Measurements from ENCODE around the gene SIK2. TPM values are rescaled to one million over a fixed set of nuclear protein-coding genes. Genes with fewer than 3 reads are reported as not detected.

Gene SIK2
- total RNA-seq, 1 donor from 2014 or later: 21.8 TPM

- H3K4me1 Mint-ChIP-seq: no peaks in the 10 kb centered on the region
- peaks cover 41% of the 10 kb centered on the region for H3K36me3 Mint-ChIP-seq (ENCODE audit: low read depth)
- TF ChIP-seq, protein P1, sequence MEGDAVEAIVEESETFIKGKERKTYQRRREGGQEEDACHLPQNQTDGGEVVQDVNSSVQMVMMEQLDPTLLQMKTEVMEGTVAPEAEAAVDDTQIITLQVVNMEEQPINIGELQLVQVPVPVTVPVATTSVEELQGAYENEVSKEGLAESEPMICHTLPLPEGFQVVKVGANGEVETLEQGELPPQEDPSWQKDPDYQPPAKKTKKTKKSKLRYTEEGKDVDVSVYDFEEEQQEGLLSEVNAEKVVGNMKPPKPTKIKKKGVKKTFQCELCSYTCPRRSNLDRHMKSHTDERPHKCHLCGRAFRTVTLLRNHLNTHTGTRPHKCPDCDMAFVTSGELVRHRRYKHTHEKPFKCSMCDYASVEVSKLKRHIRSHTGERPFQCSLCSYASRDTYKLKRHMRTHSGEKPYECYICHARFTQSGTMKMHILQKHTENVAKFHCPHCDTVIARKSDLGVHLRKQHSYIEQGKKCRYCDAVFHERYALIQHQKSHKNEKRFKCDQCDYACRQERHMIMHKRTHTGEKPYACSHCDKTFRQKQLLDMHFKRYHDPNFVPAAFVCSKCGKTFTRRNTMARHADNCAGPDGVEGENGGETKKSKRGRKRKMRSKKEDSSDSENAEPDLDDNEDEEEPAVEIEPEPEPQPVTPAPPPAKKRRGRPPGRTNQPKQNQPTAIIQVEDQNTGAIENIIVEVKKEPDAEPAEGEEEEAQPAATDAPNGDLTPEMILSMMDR (conservative IDR thresholded peaks at IDR 0.05): no peak
- H3K27ac Mint-ChIP-seq (ENCODE audit: unreplicated experiment): no peak overlapping the region
- no peak overlapping the region for H3K4me3 Mint-ChIP-seq
- DNase-seq (ENCODE audit: low read depth, low spot score): no peak
- peaks cover 7% of the 10 kb centered on the region for H3K9me3 Mint-ChIP-seq
- H3K27me3 Mint-ChIP-seq (ENCODE audit: low read depth): no peaks in the 10 kb centered on the region
These were observed 21.3 kb downstream of the SIK2 start for GRCh38 chr11:111623527-111624030.

GRCh38 chr11:111624608-111625007 is 22.4 kb downstream of the SIK2 start:
- Mint-ChIP-seq H3K4me3 (no peak overlapping the region), H3K4me1 (no peaks in the 10 kb centered on the region), H3K27me3 (ENCODE audit: low read depth) (no peaks in the 10 kb centered on the region), H3K9me3 (peaks cover 7% of the 10 kb centered on the region), H3K27ac (ENCODE audit: unreplicated experiment) (no peak overlapping the region), H3K36me3 (ENCODE audit: low read depth) (peaks cover 44% of the 10 kb centered on the region)
- DNase-seq (ENCODE audit: low read depth, low spot score): no peak
- TF ChIP-seq, protein P1 (conservative IDR thresholded peaks at IDR 0.05): no peak

- Mint-ChIP-seq H3K36me3 (ENCODE audit: low read depth) (peaks cover 32% of the 10 kb centered on the region), H3K4me3 (no peak overlapping the region), H3K27ac (ENCODE audit: unreplicated experiment) (no peak overlapping the region), H3K27me3 (ENCODE audit: low read depth) (no peaks in the 10 kb centered on the region), H3K4me1 (no peaks in the 10 kb centered on the region), H3K9me3 (peaks cover 5% of the 10 kb centered on the region)
- no peak for DNase-seq (ENCODE audit: low read depth, low spot score)
- TF ChIP-seq, protein P1 (conservative IDR thresholded peaks at IDR 0.05): no peak
These were observed 25.3 kb downstream of the SIK2 start for GRCh38 chr11:111627591-111627990.

DNA sequence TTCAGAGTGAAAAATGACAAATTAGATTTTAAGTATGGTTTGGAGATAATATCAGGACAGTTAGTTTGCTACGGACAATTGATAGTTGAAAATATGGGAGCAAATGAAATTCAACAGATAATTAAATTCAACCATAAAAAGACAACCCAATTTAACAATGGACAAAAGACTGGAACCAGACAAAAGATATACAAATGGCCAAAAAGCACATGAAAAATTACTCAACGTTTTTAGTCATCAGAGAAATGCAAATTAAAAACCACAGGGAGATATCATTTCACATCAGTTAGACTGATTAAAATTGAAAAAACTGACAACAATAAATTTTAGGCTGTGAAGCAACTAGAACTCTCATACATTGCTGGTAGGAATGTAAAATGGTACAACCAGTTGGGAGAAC is 27.2 kb downstream of the SIK2 start:
- Mint-ChIP-seq H3K27ac (ENCODE audit: unreplicated experiment) (no peak overlapping the region), H3K9me3 (no peaks in the 10 kb centered on the region), H3K4me3 (no peak overlapping the region), H3K27me3 (ENCODE audit: low read depth) (no peaks in the 10 kb centered on the region), H3K4me1 (peaks cover 17% of the 10 kb centered on the region), H3K36me3 (ENCODE audit: low read depth) (peaks cover 17% of the 10 kb centered on the region)
- TF ChIP-seq, protein P1 (conservative IDR thresholded peaks at IDR 0.05): no peak
- DNase-seq (ENCODE audit: low read depth, low spot score): no peak

DNA sequence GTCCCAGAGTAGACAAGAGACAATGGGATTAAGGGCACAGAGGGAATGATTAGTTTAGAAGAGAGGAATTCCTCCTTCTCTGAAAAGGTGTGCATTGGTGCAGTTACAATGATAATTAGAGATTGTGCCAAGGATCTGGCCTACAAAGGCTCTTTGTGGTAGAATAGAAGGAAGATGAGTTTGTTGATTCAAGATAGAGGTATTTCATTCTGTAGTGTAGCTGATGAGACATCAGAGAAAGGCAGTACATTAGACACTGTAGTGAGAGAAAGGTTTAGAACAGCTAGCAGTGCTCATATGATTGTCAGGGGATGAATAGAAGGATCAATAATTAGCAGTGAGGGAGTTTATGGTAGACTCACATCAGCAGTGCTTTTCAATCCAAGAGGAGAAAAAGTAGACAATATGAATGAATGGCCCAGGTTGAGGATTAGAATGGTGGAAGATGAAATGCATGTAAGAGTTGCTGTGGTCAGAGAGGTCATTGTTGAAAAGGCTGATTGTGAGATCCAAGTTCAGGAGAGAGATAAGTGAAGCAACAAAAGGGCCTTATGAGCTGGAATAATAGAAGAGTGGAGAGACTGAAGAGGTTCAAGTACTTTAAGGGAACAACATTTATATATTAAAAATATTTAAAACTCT is 28.9 kb downstream of the SIK2 start:
- Mint-ChIP-seq H3K36me3 (ENCODE audit: low read depth) (peaks cover 6% of the 10 kb centered on the region), H3K27me3 (ENCODE audit: low read depth) (no peaks in the 10 kb centered on the region), H3K4me3 (no peak overlapping the region), H3K27ac (ENCODE audit: unreplicated experiment) (no peak overlapping the region), H3K4me1 (peaks cover 32% of the 10 kb centered on the region), H3K9me3 (no peaks in the 10 kb centered on the region)
- DNase-seq (ENCODE audit: low read depth, low spot score): no peak
- TF ChIP-seq, protein P1 (conservative IDR thresholded peaks at IDR 0.05): no peak
